H9 (cell line): Measurements from ENCODE around the gene GLRA1. TPM values are rescaled to one million over a fixed set of nuclear protein-coding genes. Genes with fewer than 3 reads are reported as not detected.

Experiments
- DNase-seq: peaks from one replicate; pipeline ENCODE4 v3.0.0-alpha.2; 2017
- H2AFZ ChIP-seq: one replicate; pipeline ENCODE4 v1.6.1; 2013; ENCODE audit warnings: mild to moderate bottlenecking, low read length, control low read depth, moderate library complexity
- H2AK5ac ChIP-seq: 2 replicates; pipeline ENCODE4 v1.6.1; 2013; ENCODE audit warnings: low read length, control low read depth, mixed read lengths; ENCODE audit not compliant: insufficient read length
- H2BK120ac ChIP-seq: one replicate; pipeline ENCODE4 v1.6.1; 2013; ENCODE audit warnings: low read depth, mild to moderate bottlenecking, low read length, control low read depth, inconsistent platforms; ENCODE audit not compliant: poor library complexity, severe bottlenecking
- H2BK12ac ChIP-seq: 2 replicates; pipeline ENCODE4 v1.6.1; 2013; ENCODE audit warnings: low read length, control low read depth, mixed read lengths, low read depth; ENCODE audit not compliant: insufficient read length
- H2BK15ac ChIP-seq: 2 replicates; pipeline ENCODE4 v1.6.1; 2013; ENCODE audit warnings: low read depth, low read length, control low read depth
- H2BK20ac ChIP-seq: one replicate; pipeline ENCODE4 v1.6.1; 2013; ENCODE audit warnings: low read depth, mild to moderate bottlenecking, low read length, control low read depth, inconsistent platforms; ENCODE audit not compliant: poor library complexity, severe bottlenecking
- H2BK5ac ChIP-seq: 2 replicates; pipeline ENCODE4 v1.6.1; 2013; ENCODE audit warnings: low read length, control low read depth, mixed read lengths; ENCODE audit not compliant: insufficient read length
- H3K14ac ChIP-seq: 2 replicates; pipeline ENCODE4 v1.6.1; 2013; ENCODE audit warnings: low read length, control low read depth; ENCODE audit not compliant: insufficient read depth
- H3K18ac ChIP-seq: 2 replicates; pipeline ENCODE4 v1.6.1; 2013; ENCODE audit warnings: low read depth, mild to moderate bottlenecking, mixed read lengths, low read length, control low read depth; ENCODE audit not compliant: insufficient read length
- H3K23ac ChIP-seq: 2 replicates; pipeline ENCODE4 v1.6.1; 2013; ENCODE audit warnings: low read length, control low read depth, mixed read lengths, low read depth; ENCODE audit not compliant: insufficient read length
- H3K23me2 ChIP-seq: 2 replicates; pipeline ENCODE4 v1.6.1; 2013; ENCODE audit warnings: low read depth, mild to moderate bottlenecking, mixed read lengths, low read length, control low read depth; ENCODE audit not compliant: insufficient read length, poor library complexity, severe bottlenecking
- H3K27ac ChIP-seq: 2 replicates; pipeline ENCODE4 v1.5.1; 2013; ENCODE audit warnings: low read length, control low read depth, mixed read lengths, low read depth; ENCODE audit not compliant: insufficient read length
- H3K27me3 ChIP-seq: 2 replicates; pipeline ENCODE4 v1.6.1; 2013; ENCODE audit warnings: low read length, control low read depth, inconsistent platforms; ENCODE audit not compliant: insufficient read depth
- H3K4ac ChIP-seq: 2 replicates; pipeline ENCODE4 v1.6.1; 2013; ENCODE audit warnings: low read depth, mild to moderate bottlenecking, control low read depth, inconsistent platforms, low read length, moderate library complexity
- H3K4me1 ChIP-seq: 2 replicates; pipeline ENCODE4 v1.6.1; 2013; ENCODE audit warnings: low read length, control low read depth, inconsistent platforms; ENCODE audit not compliant: insufficient read depth
- H3K4me2 ChIP-seq: 2 replicates; pipeline ENCODE4 v1.6.1; 2013; ENCODE audit warnings: low read length, control low read depth, mixed read lengths; ENCODE audit not compliant: insufficient read length, insufficient read depth
- H3K56ac ChIP-seq: 2 replicates; pipeline ENCODE4 v1.6.1; 2013; ENCODE audit warnings: low read depth, mild to moderate bottlenecking, mixed read lengths, low read length, control low read depth; ENCODE audit not compliant: insufficient read length
- H3K79me1 ChIP-seq: 2 replicates; pipeline ENCODE4 v1.6.1; 2013; ENCODE audit warnings: low read depth, mild to moderate bottlenecking, moderate library complexity, low read length, control low read depth, inconsistent platforms; ENCODE audit not compliant: insufficient read depth, poor library complexity, severe bottlenecking
- H3K79me2 ChIP-seq: 2 replicates; pipeline ENCODE4 v1.6.1; 2013; ENCODE audit warnings: low read length, control low read depth, inconsistent platforms; ENCODE audit not compliant: insufficient read depth
- H3K9ac ChIP-seq: 2 replicates; pipeline ENCODE4 v1.6.1; 2013; ENCODE audit warnings: low read length, control low read depth, mixed read lengths; ENCODE audit not compliant: insufficient read length; ENCODE audit errors: extremely low read depth
- H3K9me3 ChIP-seq: one replicate; pipeline ENCODE4 v1.6.1; 2013; ENCODE audit warnings: low read depth, low read length, inconsistent platforms; ENCODE audit not compliant: control insufficient read depth
- H3T11ph ChIP-seq: one replicate; pipeline ENCODE4 v1.6.1; 2013; ENCODE audit warnings: mild to moderate bottlenecking, low read length, control low read depth, inconsistent platforms
- H4K20me1 ChIP-seq: one replicate; pipeline ENCODE4 v1.6.1; 2013; ENCODE audit not compliant: control insufficient read depth, insufficient read length, insufficient read depth
- H4K5ac ChIP-seq: 2 replicates; pipeline ENCODE4 v1.6.1; 2013; ENCODE audit warnings: low read depth, mild to moderate bottlenecking, mixed read lengths, low read length, control low read depth; ENCODE audit not compliant: insufficient read length
- H4K8ac ChIP-seq: replicated peaks from 2 replicates; pipeline ENCODE4 v1.6.1; 2013; ENCODE audit warnings: low read length, control low read depth, mixed read lengths, low read depth; ENCODE audit not compliant: insufficient read length
- H4K91ac ChIP-seq: 2 replicates; pipeline ENCODE4 v1.6.1; 2013; ENCODE audit warnings: low read depth, mild to moderate bottlenecking, moderate library complexity, mixed read lengths, low read length, control low read depth; ENCODE audit not compliant: insufficient read length
- H3K27ac Mint-ChIP-seq, 3 experiments: 2 replicates in 2 of 3; 3 replicates in 1 of 3; pipeline ENCODE4 v1.8.0; 2020 to 2021; ENCODE audit warnings: mixed read lengths in 3 of 3, mild to moderate bottlenecking in 1 of 3, moderate library complexity in 1 of 3
- H3K27me3 Mint-ChIP-seq: 2 replicates; pipeline ENCODE4 v1.8.0; 2021; ENCODE audit warnings: low read depth, mild to moderate bottlenecking, moderate library complexity, mixed read lengths
- H3K36me3 Mint-ChIP-seq, 3 experiments: 2 replicates in 2 of 3; 3 replicates in 1 of 3; pipeline ENCODE4 v1.8.0; 2020 to 2021; ENCODE audit warnings: low read depth in 3 of 3, mixed read lengths in 3 of 3; ENCODE audit not compliant: insufficient read depth in 1 of 3
- H3K4me1 Mint-ChIP-seq, 2 experiments: 2 replicates each; pipeline ENCODE4 v1.8.0; 2020; ENCODE audit warnings: mixed read lengths in 2 of 2
- H3K4me3 Mint-ChIP-seq, 2 experiments: 2 replicates in 1 of 2; 3 replicates in 1 of 2; pipeline ENCODE4 v1.8.0; 2020 to 2021; ENCODE audit warnings: mild to moderate bottlenecking in 2 of 2, mixed read lengths in 2 of 2, moderate library complexity in 1 of 2
- H3K9me3 Mint-ChIP-seq, 2 experiments: 2 replicates in 1 of 2; 3 replicates in 1 of 2; pipeline ENCODE4 v1.8.0; 2020; ENCODE audit warnings: mild to moderate bottlenecking in 2 of 2, mixed read lengths in 2 of 2, moderate library complexity in 1 of 2
- WGBS: extraction: QIAGEN DNeasy Blood & Tissue Kit; methylation state at CpG from one replicate; pipeline ENCODE4 v1.1.7; 2013; ENCODE audit warnings: missing lambda C conversion rate, low lambda C conversion rate, mixed read lengths; ENCODE audit not compliant: insufficient read length; ENCODE audit errors: extremely low coverage; 5-methylcytosine and 5-hydroxymethylcytosine counted together
- total RNA-seq: library from RNA; stranded (reverse); gene quantifications from 2 replicates; pipeline ENCODE4 v1.2.1, GENCODE V29; 2021
- TF ChIP-seq, protein P1 (sequence below): fragments of 200-600 bp; sonication (generic); conservative IDR thresholded peaks from 3 replicates; pipeline ENCODE4 v1.8.0; 2021; ENCODE audit warnings: antibody characterized with exemption, mild to moderate bottlenecking

GLRA1 gene
- total RNA-seq, 1 experiment from 2014 or later: not detected

- H2BK15ac ChIP-seq: no peak overlapping the region
- H4K5ac ChIP-seq: no peak overlapping the region
- H4K8ac ChIP-seq: no peak overlapping the region
- no peak overlapping the region for H2BK120ac ChIP-seq
- peak overlapping the region; percentile 89 for H3K9ac ChIP-seq
- no peak overlapping the region for H3K23ac ChIP-seq
- no peak overlapping the region for H3K18ac ChIP-seq
- no peak overlapping the region for H2BK20ac ChIP-seq
- H3K56ac ChIP-seq: no peak overlapping the region
- no peak for DNase-seq
- H3K4ac ChIP-seq: no peak overlapping the region
- peaks cover 52% of the 10 kb centered on the region for H3K79me2 ChIP-seq
- Mint-ChIP-seq H3K9me3 (no peaks in the 10 kb centered on the region), H3K27ac (peak overlapping the region; percentile 67 to 95 (median 78); a peak in 6 of 7 replicates), H3K4me1 (peaks cover 44 to 48% of the 10 kb centered on the region in 2 experiments), H3K4me3 (peak overlapping the region; percentile 87 to 94), H3K27me3 (no peaks in the 10 kb centered on the region), H3K36me3 (peaks cover 27 to 34% (median 29%) of the 10 kb centered on the region in 3 experiments; a peak in 6 of 7 replicates)
- no peaks in the 10 kb centered on the region for H3K79me1 ChIP-seq
- no peak overlapping the region for H3K14ac ChIP-seq
- H3K4me2 ChIP-seq: peak overlapping the region; percentile 84
- no peak overlapping the region for H3K27ac ChIP-seq
- H3T11ph ChIP-seq: no peak overlapping the region
- H2AK5ac ChIP-seq: no peak overlapping the region
- no peak overlapping the region for H2AFZ ChIP-seq
- H3K4me1 ChIP-seq: no peaks in the 10 kb centered on the region
- H3K23me2 ChIP-seq: peaks cover 22% of the 10 kb centered on the region
- no peak overlapping the region for H4K91ac ChIP-seq
- no peaks in the 10 kb centered on the region for H3K9me3 ChIP-seq
- no peak overlapping the region for H2BK12ac ChIP-seq
- H2BK5ac ChIP-seq: no peak overlapping the region
- TF ChIP-seq, protein P1, sequence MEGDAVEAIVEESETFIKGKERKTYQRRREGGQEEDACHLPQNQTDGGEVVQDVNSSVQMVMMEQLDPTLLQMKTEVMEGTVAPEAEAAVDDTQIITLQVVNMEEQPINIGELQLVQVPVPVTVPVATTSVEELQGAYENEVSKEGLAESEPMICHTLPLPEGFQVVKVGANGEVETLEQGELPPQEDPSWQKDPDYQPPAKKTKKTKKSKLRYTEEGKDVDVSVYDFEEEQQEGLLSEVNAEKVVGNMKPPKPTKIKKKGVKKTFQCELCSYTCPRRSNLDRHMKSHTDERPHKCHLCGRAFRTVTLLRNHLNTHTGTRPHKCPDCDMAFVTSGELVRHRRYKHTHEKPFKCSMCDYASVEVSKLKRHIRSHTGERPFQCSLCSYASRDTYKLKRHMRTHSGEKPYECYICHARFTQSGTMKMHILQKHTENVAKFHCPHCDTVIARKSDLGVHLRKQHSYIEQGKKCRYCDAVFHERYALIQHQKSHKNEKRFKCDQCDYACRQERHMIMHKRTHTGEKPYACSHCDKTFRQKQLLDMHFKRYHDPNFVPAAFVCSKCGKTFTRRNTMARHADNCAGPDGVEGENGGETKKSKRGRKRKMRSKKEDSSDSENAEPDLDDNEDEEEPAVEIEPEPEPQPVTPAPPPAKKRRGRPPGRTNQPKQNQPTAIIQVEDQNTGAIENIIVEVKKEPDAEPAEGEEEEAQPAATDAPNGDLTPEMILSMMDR: no peak
- no peaks in the 10 kb centered on the region for H3K27me3 ChIP-seq
- H4K20me1 ChIP-seq: no peaks in the 10 kb centered on the region
- WGBS: no CpG with 5 or more reads among the region's 18 CpGs
Measured at GRCh38 chr5:151772846-151773561, 151.6 kb downstream of the GLRA1 start.

Other genes starting within 250 kb of the GLRA1 start
- 320 and 323 TPM in 2 replicates for gene SPARC, start 237.9 kb downstream of the GLRA1 start, total RNA-seq
- 75.0 and 79.7 TPM in 2 replicates for gene ATOX1, start 166.2 kb downstream of the GLRA1 start, total RNA-seq
- gene G3BP1, start 152.9 kb downstream of the GLRA1 start, total RNA-seq: 439 and 448 TPM in 2 replicates